HG03064 (cell line): ENCODE data around the gene PLOD2.

Source experiments
- ATAC-seq: cut with Tn5 transposase; IDR thresholded peaks from one replicate; pipeline ENCODE4 v1.9.1; 2021; ENCODE audit warnings: low read depth; ENCODE audit not compliant: unreplicated experiment

The PLOD2 gene

GRCh38 chr3:146166826-146167225 is 5.8 kb upstream of the PLOD2 start:
- ATAC-seq, result no peak

GRCh38 chr3:146166415-146166821 is 5.4 kb upstream of the PLOD2 start:
- no peak for ATAC-seq

- no peak for ATAC-seq
Measured at GRCh38 chr3:146165877-146166276, 4.9 kb upstream of the PLOD2 start.

GRCh38 chr3:146164971-146165769 is 4.2 kb upstream of the PLOD2 start:
- ATAC-seq, result no peak

GRCh38 chr3:146164506-146164905 is 3.5 kb upstream of the PLOD2 start:
- ATAC-seq, result no peak

GRCh38 chr3:146164071-146164470 is 3.1 kb upstream of the PLOD2 start:
- ATAC-seq, result no peak

- no peak for ATAC-seq
Measured at GRCh38 chr3:146163584-146163983, 2.6 kb upstream of the PLOD2 start.

- no peak for ATAC-seq
Measured at GRCh38 chr3:146162561-146162960, 1.6 kb upstream of the PLOD2 start.

GRCh38 chr3:146161663-146162002 is 649 bp upstream of the PLOD2 start:
- no peak for ATAC-seq

- ATAC-seq, result no peak
Measured at GRCh38 chr3:146160321-146160963, 542 bp downstream of the PLOD2 start.

- ATAC-seq, result no peak
Measured at GRCh38 chr3:146159616-146160320, 1.2 kb downstream of the PLOD2 start.

GRCh38 chr3:146159037-146159436 is 1.9 kb downstream of the PLOD2 start:
- no peak for ATAC-seq

GRCh38 chr3:146157325-146158060 is 3.5 kb downstream of the PLOD2 start:
- no peak for ATAC-seq

- ATAC-seq, result no peak
Measured at GRCh38 chr3:146156666-146157314, 4.2 kb downstream of the PLOD2 start.

- no peak for ATAC-seq
Measured at GRCh38 chr3:146156095-146156494, 4.9 kb downstream of the PLOD2 start.

GRCh38 chr3:146154995-146155394 is 6.0 kb downstream of the PLOD2 start:
- no peak for ATAC-seq

- no peak for ATAC-seq
Measured at GRCh38 chr3:146154316-146154715, 6.7 kb downstream of the PLOD2 start.

- no peak for ATAC-seq
Measured at GRCh38 chr3:146153429-146153828, 7.6 kb downstream of the PLOD2 start.

- ATAC-seq, result no peak
Measured at GRCh38 chr3:146152834-146153233, 8.2 kb downstream of the PLOD2 start.

- no peak for ATAC-seq
Measured at GRCh38 chr3:146148468-146148931, 12.5 kb downstream of the PLOD2 start.
